BLaER1 treated with 17β-estradiol and CSF1 and Interleukin-3, amounts not matched to agents 10 nM and 100 nM (cell line): ENCODE data around the gene GSTK1.

Experiments
- H3K27ac ChIP-seq, 11 experiments: shearing (Covaris generic); formaldehyde crosslinking; 2 replicates each; pipeline ENCODE4 v1.8.1; 2022
- H3K27me3 ChIP-seq, 11 experiments: shearing (Covaris generic); formaldehyde crosslinking; 2 replicates each; pipeline ENCODE4 v1.8.1; 2022
- H3K36me3 ChIP-seq, 11 experiments: shearing (Covaris generic); formaldehyde crosslinking; 2 replicates each; pipeline ENCODE4 v1.8.1; 2022
- H3K4me1 ChIP-seq, 10 experiments: shearing (Covaris generic); formaldehyde crosslinking; 2 replicates each; pipeline ENCODE4 v1.8.1; 2022
- H3K4me2 ChIP-seq, 11 experiments: shearing (Covaris generic); formaldehyde crosslinking; 2 replicates each; pipeline ENCODE4 v1.8.1; 2022
- H3K4me3 ChIP-seq, 10 experiments: shearing (Covaris generic); formaldehyde crosslinking; 2 replicates each; pipeline ENCODE4 v1.8.1; 2022
- H3K9ac ChIP-seq, 11 experiments: shearing (Covaris generic); formaldehyde crosslinking; 2 replicates each; pipeline ENCODE4 v1.8.1; 2022
- H3K9me3 ChIP-seq, 11 experiments: shearing (Covaris generic); formaldehyde crosslinking; replicated peaks in 1 of 11; 2 replicates each; pipeline ENCODE4 v1.8.1; 2022
- H4K20me1 ChIP-seq, 11 experiments: shearing (Covaris generic); formaldehyde crosslinking; 2 replicates each; pipeline ENCODE4 v1.8.1; 2022
- Cebpa-rat ChIP-seq, 11 experiments: shearing (Covaris generic); IDR thresholded peaks; 2 replicates each; pipeline ENCODE4 v1.8.1; 2022

Gene GSTK1

GRCh38 chr7:143315776-143316175 lies 52.5 kb downstream of the GSTK1 start, which contains the start of gene CLCN1:
Gene CLCN1 (plus strand): TSS chr7:143316111. CDS start chr7:143316213, 102 bp downstream.
- peaks cover 9 to 53% (median 30%) of the 10 kb centered on the region in 10 experiments for H3K4me1 ChIP-seq
- H3K36me3 ChIP-seq, result peaks cover 0 to 8% (median 0%) of the 10 kb centered on the region in 11 experiments; a peak in 6 of 22 replicates
- H3K4me3 ChIP-seq, result no peak within 1 kb of the TSS
- H3K27me3 ChIP-seq, result no peaks in the 10 kb centered on the region
- no peaks in the 10 kb centered on the region for H4K20me1 ChIP-seq
- peak within 1 kb of the TSS in 2 of 11 experiments; percentile 10 to 26; a peak in 2 of 22 replicates for H3K27ac ChIP-seq
- H3K9ac ChIP-seq, result no peak within 1 kb of the TSS
- H3K4me2 ChIP-seq, result peak within 1 kb of the TSS in 7 of 11 experiments; percentile 3 to 71 (median 46); a peak in 11 of 22 replicates
- peaks cover 0 to 10% (median 0%) of the 10 kb centered on the region in 11 experiments; a peak in 5 of 22 replicates for H3K9me3 ChIP-seq
- TF ChIP-seq Cebpa-rat (IDR thresholded peaks at IDR 0.05), result no peak

- H3K4me2 ChIP-seq, result peak overlapping the region in 7 of 11 experiments; percentile 3 to 71 (median 46); a peak in 9 of 22 replicates
These were observed 53.3 kb downstream of the GSTK1 start for GRCh38 chr7:143316492-143316891.

DNA sequence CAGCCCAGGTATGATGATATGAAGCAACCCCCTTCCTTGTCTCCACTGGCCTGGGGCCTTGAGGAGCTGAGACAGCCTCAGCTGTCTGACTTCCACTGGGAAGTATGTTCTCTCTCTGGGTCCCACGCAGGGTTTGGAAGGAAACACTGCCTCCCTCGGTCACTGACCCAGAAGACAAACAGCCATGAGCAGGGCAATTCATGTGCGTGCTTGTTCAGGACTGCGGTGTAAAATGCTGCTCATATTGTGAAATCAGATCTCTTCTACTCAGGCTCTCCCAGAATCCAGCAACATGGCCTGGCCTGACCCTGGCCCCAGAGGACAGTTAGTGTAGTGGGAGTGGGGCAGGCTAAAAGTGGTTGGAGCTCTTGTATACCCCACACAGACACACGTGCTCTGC lies 55.4 kb downstream of the GSTK1 start:
- H3K27ac ChIP-seq, result no peak overlapping the region
- no peaks in the 10 kb centered on the region for H3K9me3 ChIP-seq
- no peak for TF ChIP-seq Cebpa-rat (IDR thresholded peaks at IDR 0.05)
- H3K27me3 ChIP-seq, result no peaks in the 10 kb centered on the region
- peak overlapping the region in 1 of 11 experiments; percentile 22; a peak in 1 of 22 replicates for H3K4me2 ChIP-seq
- no peak overlapping the region for H3K4me3 ChIP-seq
- no peaks in the 10 kb centered on the region for H4K20me1 ChIP-seq
- H3K9ac ChIP-seq, result no peak overlapping the region
- peaks cover 0 to under 1% (median 0%) of the 10 kb centered on the region in 11 experiments; a peak in 1 of 22 replicates for H3K36me3 ChIP-seq
- peaks cover 0 to 65% (median 19%) of the 10 kb centered on the region in 10 experiments; a peak in 12 of 20 replicates for H3K4me1 ChIP-seq

More at GRCh38 chr7:143316492-143316891, 53.3 kb downstream of the GSTK1 start:
- Histone ChIP-seq H4K20me1 (no peaks in the 10 kb centered on the region), H3K9me3 (peaks cover 0 to 10% (median 0%) of the 10 kb centered on the region in 11 experiments; a peak in 5 of 22 replicates), H3K9ac (no peak overlapping the region), H3K4me3 (no peak overlapping the region), H3K27me3 (no peaks in the 10 kb centered on the region), H3K4me1 (peaks cover 2 to 52% (median 22%) of the 10 kb centered on the region in 10 experiments), H3K36me3 (peaks cover 0 to 8% (median 0%) of the 10 kb centered on the region in 11 experiments; a peak in 6 of 22 replicates), H3K27ac (no peak overlapping the region)
- no peak for TF ChIP-seq Cebpa-rat (IDR thresholded peaks at IDR 0.05)
